Lower leg skin (tissue), 3 donors: Measurements from ENCODE around the gene RGSL1.

Experiments used
- CTCF ChIP-seq, 3 donors: fragments of 450-650 bp; IDR thresholded peaks; one replicate each; pipeline ENCODE4 v1.5.1; 2016; ENCODE audit warnings: antibody characterized with exemption in 3 of 3, mild to moderate bottlenecking in 3 of 3, moderate library complexity in 2 of 3
- POLR2A ChIP-seq, 2 donors: fragments of 450-650 bp; IDR thresholded peaks; one replicate each; pipeline ENCODE4 v1.6.1; 2016 to 2017; ENCODE audit warnings: antibody characterized with exemption in 2 of 2, mild to moderate bottlenecking in 1 of 2, moderate library complexity in 1 of 2

- TF ChIP-seq CTCF (IDR thresholded peaks at IDR 0.05) (no peak), POLR2A (IDR thresholded peaks at IDR 0.05) (no peak)
Measured at GRCh38 chr1:182527680-182528079, 77.7 kb downstream of the RGSL1 start.
